Activated T-cell treated with anti-CD3 and anti-CD28 coated beads, Interleukin-2, amount 50 U/mL, for 72 hours (primary cell): ENCODE measurements around the gene CPNE5. TPM values are rescaled to one million over a fixed set of nuclear protein-coding genes. Genes with fewer than 3 reads are reported as not detected.
"Not testable (repeated sequence)": the region's sequence is repeated elsewhere in the genome, so short reads cannot be mapped to it uniquely, and the experiment has no call there.

Source experiments
- ATAC-seq, 2 donors: fragments of 150-1000 bp; cut with Tn5 transposase; replicated peaks in 1 of 2; 2 replicates each; pipeline ENCODE4 v1.10.0; 2021; ENCODE audit warnings: moderate library complexity in 2 of 2, mild to moderate bottlenecking in 1 of 2
- DNase-seq, 2 donors: peaks; one replicate each; pipeline ENCODE4 v3.0.0; 2021 to 2022; ENCODE audit warnings: mixed read lengths in 1 of 2
- H3K27ac Mint-ChIP-seq: one replicate; pipeline ENCODE4 v1.8.0; 2022; ENCODE audit warnings: mild to moderate bottlenecking, moderate library complexity, mixed read lengths
- H3K27me3 Mint-ChIP-seq: one replicate; pipeline ENCODE4 v1.8.0; 2022; ENCODE audit warnings: low read depth, mixed read lengths
- H3K36me3 Mint-ChIP-seq, 2 donors: one replicate each; pipeline ENCODE4 v1.8.0; 2022; ENCODE audit warnings: mixed read lengths in 2 of 2, mild to moderate bottlenecking in 1 of 2; ENCODE audit not compliant: insufficient read depth in 2 of 2
- H3K4me1 Mint-ChIP-seq: one replicate; pipeline ENCODE4 v1.8.0; 2022; ENCODE audit warnings: low read depth, mixed read lengths
- H3K4me3 Mint-ChIP-seq, 2 donors: one replicate each; pipeline ENCODE4 v1.8.0; 2022; ENCODE audit warnings: mild to moderate bottlenecking in 2 of 2, mixed read lengths in 2 of 2, moderate library complexity in 2 of 2
- H3K9me3 Mint-ChIP-seq, 2 donors: one replicate each; pipeline ENCODE4 v1.8.0; 2022; ENCODE audit warnings: mixed read lengths in 2 of 2
- total RNA-seq, 2 donors: library from RNA; stranded (reverse); gene quantifications; one replicate each; pipeline ENCODE4 v1.2.3, GENCODE V29; 2022

CPNE5 gene
- total RNA-seq, 2 donors from 2014 or later: 0.48 to 2.6 TPM

DNA sequence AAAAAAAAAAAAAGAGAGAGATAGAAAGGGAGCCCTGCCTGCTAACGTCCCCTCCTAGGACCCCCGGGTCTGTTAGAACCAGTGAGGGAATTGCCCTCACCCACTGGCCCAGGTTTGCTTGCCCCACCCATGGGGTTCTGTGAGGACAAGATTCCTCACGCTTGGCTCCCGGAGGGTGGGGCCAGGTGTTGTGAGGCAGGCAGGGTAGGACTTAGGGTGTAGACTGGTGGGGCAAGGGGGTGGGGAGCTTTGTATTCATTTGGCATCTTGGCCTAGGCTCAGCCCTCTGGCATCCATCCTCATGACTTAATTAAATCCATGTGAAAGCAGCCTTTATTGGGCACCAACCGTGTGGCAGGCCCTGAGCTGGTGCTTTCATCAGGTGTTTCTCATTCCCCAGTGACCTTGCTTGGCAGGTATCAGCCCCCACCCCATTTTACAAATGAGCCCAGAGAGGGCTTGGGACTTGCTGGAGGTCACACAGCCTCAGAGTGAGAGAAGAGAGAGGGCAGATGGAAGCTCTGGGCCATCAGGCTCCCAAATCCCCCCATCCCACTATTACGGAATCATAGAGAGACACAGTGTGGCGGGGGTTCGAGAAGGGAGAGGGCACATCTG is 122.7 kb downstream of the CPNE5 start:
- no peaks in the 10 kb centered on the region for H3K9me3 Mint-ChIP-seq
- no peak overlapping the region for H3K4me3 Mint-ChIP-seq
- no peaks in the 10 kb centered on the region for H3K4me1 Mint-ChIP-seq
- H3K27me3 Mint-ChIP-seq: no peaks in the 10 kb centered on the region
- no peak for ATAC-seq
- H3K27ac Mint-ChIP-seq: no peak overlapping the region
- H3K36me3 Mint-ChIP-seq: no peaks in the 10 kb centered on the region
- DNase-seq: no peak

DNA sequence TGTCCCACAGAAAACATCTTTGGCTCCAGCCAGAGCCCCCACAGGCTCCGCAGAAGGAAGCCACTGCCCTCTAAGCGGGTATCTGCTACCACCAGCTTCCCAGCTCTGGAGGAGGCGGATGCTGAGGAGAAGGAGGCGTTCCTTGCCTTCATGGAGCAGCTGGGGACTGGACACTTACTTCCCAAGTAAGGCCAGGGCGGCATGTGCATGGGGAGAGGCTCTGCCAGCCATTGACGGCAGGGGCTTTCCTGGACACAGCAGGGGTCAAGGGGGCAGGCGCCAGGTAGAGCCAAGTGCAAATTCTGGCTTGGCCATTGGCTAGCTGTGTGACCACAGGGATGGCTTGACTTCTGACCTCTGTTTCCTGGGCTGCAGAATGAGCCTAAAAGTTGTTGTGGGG is 123.8 kb downstream of the CPNE5 start:
- DNase-seq (no peak), ATAC-seq (no peak)
- Mint-ChIP-seq H3K4me3 (no peak overlapping the region), H3K27me3 (no peaks in the 10 kb centered on the region), H3K36me3 (no peaks in the 10 kb centered on the region), H3K4me1 (no peaks in the 10 kb centered on the region), H3K9me3 (no peaks in the 10 kb centered on the region), H3K27ac (no peak overlapping the region)

GRCh38 chr6:36714511-36714910 is 124.7 kb downstream of the CPNE5 start:
- Mint-ChIP-seq H3K9me3 (no peaks in the 10 kb centered on the region), H3K27me3 (no peaks in the 10 kb centered on the region), H3K27ac (no peak overlapping the region), H3K4me3 (no peak overlapping the region), H3K36me3 (no peaks in the 10 kb centered on the region), H3K4me1 (no peaks in the 10 kb centered on the region)
- DNase-seq (no peak), ATAC-seq (no peak)

DNA sequence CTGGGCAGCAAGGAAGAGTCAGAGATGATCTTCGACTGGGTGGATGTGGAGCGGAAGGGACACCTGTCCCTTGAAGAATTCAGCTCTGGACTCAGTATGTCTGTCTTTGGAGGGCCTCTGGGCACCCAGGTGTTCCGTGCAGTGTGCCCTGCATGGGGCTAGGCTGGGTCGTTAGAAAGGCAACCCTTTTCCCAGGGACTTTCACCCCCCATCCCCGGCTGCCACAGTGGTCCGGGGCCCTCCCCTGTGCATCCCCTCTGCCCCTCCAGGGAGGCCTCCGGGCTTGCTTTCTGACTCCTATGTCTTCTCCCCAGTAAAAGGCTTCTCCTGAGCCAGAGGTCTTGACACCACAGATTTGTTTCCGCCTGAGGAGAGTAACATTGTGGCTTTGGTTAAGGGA is 125.4 kb downstream of the CPNE5 start:
- ATAC-seq (no peak), DNase-seq (no peak)
- Mint-ChIP-seq H3K4me1 (no peaks in the 10 kb centered on the region), H3K9me3 (no peaks in the 10 kb centered on the region), H3K4me3 (no peak overlapping the region), H3K27ac (no peak overlapping the region), H3K36me3 (no peaks in the 10 kb centered on the region), H3K27me3 (no peaks in the 10 kb centered on the region)

DNA sequence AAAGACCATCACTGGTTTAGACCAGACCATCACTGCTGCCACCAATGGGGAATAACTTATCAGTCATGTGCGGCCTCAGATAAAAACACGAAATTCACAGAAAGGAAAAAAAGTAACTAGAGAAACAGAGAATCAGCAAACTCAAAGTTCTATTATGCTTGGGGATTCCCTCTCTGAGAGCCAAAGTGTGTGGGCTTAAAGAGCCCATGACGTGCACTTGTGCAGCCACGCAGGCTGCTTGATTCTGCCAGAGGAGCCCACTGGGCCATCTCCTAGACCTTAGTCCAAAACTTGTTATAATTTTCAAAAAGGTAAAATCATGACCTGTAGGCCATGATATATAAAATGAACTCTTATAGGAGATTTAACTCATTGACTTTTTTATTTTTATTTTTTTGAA is 126.4 kb downstream of the CPNE5 start:
- no peaks in the 10 kb centered on the region for H3K4me1 Mint-ChIP-seq
- H3K4me3 Mint-ChIP-seq: no peak overlapping the region
- no peak for ATAC-seq
- H3K9me3 Mint-ChIP-seq: no peaks in the 10 kb centered on the region
- H3K27ac Mint-ChIP-seq: no peak overlapping the region
- H3K36me3 Mint-ChIP-seq: no peaks in the 10 kb centered on the region
- no peak for DNase-seq
- H3K27me3 Mint-ChIP-seq: no peaks in the 10 kb centered on the region

- Mint-ChIP-seq H3K9me3 (no peaks in the 10 kb centered on the region), H3K27ac (no peak overlapping the region), H3K4me3 (no peak overlapping the region), H3K27me3 (peaks cover 16% of the 10 kb centered on the region), H3K36me3 (no peaks in the 10 kb centered on the region), H3K4me1 (peaks cover 4% of the 10 kb centered on the region)
- ATAC-seq (no peak), DNase-seq (no peak)
Observed at GRCh38 chr6:36706339-36706738, 132.9 kb downstream of the CPNE5 start.

GRCh38 chr6:36704961-36705577 is 134.2 kb downstream of the CPNE5 start:
- not testable (repeated sequence) for ATAC-seq, H3K27ac Mint-ChIP-seq, DNase-seq, H3K36me3 Mint-ChIP-seq, H3K9me3 Mint-ChIP-seq, H3K4me3 Mint-ChIP-seq, H3K4me1 Mint-ChIP-seq
- H3K27me3 Mint-ChIP-seq: peaks cover 16% of the 10 kb centered on the region

- DNase-seq: no peak
- no peak overlapping the region for H3K27ac Mint-ChIP-seq
Observed at GRCh38 chr6:36703982-36704381, 135.3 kb downstream of the CPNE5 start.

DNA sequence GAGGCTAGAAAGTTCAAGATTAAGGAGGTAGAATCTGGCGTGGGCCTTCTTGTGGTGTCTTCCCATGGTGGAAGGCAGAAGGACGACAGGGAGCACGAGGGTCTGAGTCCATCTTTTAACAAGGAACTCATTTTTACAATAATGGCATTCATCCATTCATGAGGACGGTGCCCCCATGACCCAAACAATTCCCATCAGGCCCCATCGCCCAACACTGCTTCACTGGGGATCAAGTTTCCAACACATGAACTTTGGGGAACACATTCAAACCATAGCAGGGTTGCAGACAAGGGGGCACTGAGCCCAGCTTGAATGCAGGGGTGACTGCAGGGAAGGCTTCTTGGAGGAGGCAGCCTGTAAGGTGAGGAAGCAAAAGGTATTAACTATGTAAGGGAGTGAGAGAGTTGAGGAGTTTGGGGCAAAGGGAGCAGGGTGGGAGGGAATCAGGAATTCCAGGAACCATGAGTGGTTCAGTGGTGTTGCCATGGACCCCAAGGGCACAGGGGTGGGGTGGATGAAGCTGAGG is 136.1 kb downstream of the CPNE5 start:
- no peak overlapping the region for H3K27ac Mint-ChIP-seq
- H3K9me3 Mint-ChIP-seq: no peaks in the 10 kb centered on the region
- ATAC-seq: no peak

More at GRCh38 chr6:36703982-36704381, 135.3 kb downstream of the CPNE5 start:
- no peaks in the 10 kb centered on the region for H3K36me3 Mint-ChIP-seq
- H3K9me3 Mint-ChIP-seq: no peaks in the 10 kb centered on the region
- no peak overlapping the region for H3K4me3 Mint-ChIP-seq
- peaks cover 10% of the 10 kb centered on the region for H3K4me1 Mint-ChIP-seq
- no peak for ATAC-seq
- peaks cover 17% of the 10 kb centered on the region for H3K27me3 Mint-ChIP-seq

DNA sequence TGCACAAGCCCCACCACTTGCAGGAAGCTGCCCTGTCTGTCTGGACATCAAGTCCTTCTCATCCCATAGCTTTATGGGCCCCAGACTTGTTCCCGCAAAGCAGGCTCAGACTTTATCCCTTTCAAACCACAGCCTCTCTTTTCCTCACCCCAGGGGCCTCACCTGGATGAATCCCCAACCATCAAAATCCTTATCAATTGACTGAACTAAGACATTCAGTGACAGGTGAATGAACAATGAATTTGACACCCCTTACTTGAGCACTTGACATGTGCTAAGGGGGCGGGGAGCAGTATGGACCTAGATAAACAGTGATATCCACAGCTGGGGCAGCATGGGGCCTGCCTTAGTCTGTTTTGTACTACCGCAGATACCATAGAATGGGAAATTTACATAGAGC is 136.6 kb downstream of the CPNE5 start:
- Mint-ChIP-seq H3K9me3 (no peaks in the 10 kb centered on the region), H3K27me3 (peaks cover 25% of the 10 kb centered on the region), H3K4me3 (no peak overlapping the region), H3K36me3 (no peaks in the 10 kb centered on the region), H3K4me1 (peaks cover 10% of the 10 kb centered on the region), H3K27ac (no peak overlapping the region)
- DNase-seq: no peak
- no peak for ATAC-seq

More for the DNA sequence above, 136.1 kb downstream of the CPNE5 start:
- H3K4me1 Mint-ChIP-seq: peaks cover 10% of the 10 kb centered on the region
- DNase-seq: no peak
- peaks cover 25% of the 10 kb centered on the region for H3K27me3 Mint-ChIP-seq
- no peak overlapping the region for H3K4me3 Mint-ChIP-seq
- no peaks in the 10 kb centered on the region for H3K36me3 Mint-ChIP-seq

DNA sequence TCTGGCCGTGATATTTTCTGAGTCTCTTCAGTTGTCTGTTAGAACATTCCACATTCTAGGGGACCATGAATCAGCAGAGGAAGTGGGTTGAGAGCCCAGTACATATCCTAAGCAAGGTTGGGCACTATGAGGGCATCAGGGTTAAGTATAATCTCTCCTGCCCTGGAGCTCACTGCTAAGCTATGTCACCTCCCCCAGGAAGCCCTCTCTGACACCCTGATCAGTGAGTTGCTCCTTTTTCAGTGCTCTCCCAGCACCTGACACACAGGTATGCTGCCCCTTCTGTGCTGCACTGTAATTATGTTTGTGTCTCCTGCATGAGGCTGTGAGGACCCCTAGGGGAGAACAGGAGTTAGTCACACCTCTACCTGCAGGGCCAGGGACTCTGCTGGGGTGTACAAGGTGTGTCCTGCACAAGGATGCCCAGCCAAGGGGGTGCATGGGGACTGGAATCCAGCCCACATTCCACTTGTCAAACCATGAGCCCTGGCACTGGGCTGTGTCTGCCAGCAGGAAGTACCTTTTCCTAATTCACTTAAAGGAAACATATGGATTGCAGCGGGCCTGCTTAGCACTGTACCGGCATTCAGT is 137.7 kb downstream of the CPNE5 start:
- Mint-ChIP-seq H3K4me1 (peaks cover 17% of the 10 kb centered on the region), H3K27ac (no peak overlapping the region), H3K27me3 (peaks cover 25% of the 10 kb centered on the region), H3K4me3 (no peak overlapping the region), H3K9me3 (no peaks in the 10 kb centered on the region), H3K36me3 (no peaks in the 10 kb centered on the region)
- ATAC-seq (peak; percentile 21 to 65), DNase-seq (no peak)

- peaks cover 25% of the 10 kb centered on the region for H3K27me3 Mint-ChIP-seq
- H3K27ac Mint-ChIP-seq: no peak overlapping the region
- no peak for DNase-seq
- peaks cover 23% of the 10 kb centered on the region for H3K4me1 Mint-ChIP-seq
- H3K36me3 Mint-ChIP-seq: no peaks in the 10 kb centered on the region
- no peak for ATAC-seq
- no peaks in the 10 kb centered on the region for H3K9me3 Mint-ChIP-seq
- H3K4me3 Mint-ChIP-seq: no peak overlapping the region
Observed at GRCh38 chr6:36700831-36701230, 138.4 kb downstream of the CPNE5 start.

- no peak overlapping the region for H3K4me3 Mint-ChIP-seq
- H3K27me3 Mint-ChIP-seq: peaks cover 25% of the 10 kb centered on the region
- no peak for ATAC-seq
- H3K36me3 Mint-ChIP-seq: peaks cover 0 to 2% of the 10 kb centered on the region in 2 donors
- H3K27ac Mint-ChIP-seq: no peak overlapping the region
- no peak for DNase-seq
- no peaks in the 10 kb centered on the region for H3K9me3 Mint-ChIP-seq
- peaks cover 29% of the 10 kb centered on the region for H3K4me1 Mint-ChIP-seq
Observed at GRCh38 chr6:36700071-36700812, 139.0 kb downstream of the CPNE5 start.
